GM10248 (cell line): ENCODE measurements around the gene TRIM47.

ENCODE experiments used
- CTCF ChIA-PET: fragments of 300-600 bp; sonication (Branson Sonifier 250); formaldehyde crosslinking; extraction: SDS; loops from one replicate; lab custom pipeline; 2021; ENCODE audit warnings: antibody characterized with exemption; lab: Yijun Ruan, JAX
- POLR2A ChIA-PET: fragments of 350-650 bp; sonication (Branson Sonifier 250); formaldehyde crosslinking; extraction: SDS; loops from one replicate; lab custom pipeline; 2020; ENCODE audit warnings: antibody characterized with exemption; lab: Yijun Ruan, JAX
- DNase-seq: peaks from one replicate; pipeline ENCODE4 v3.0.0; 2012; ENCODE audit errors: extremely low spot score
- TF ChIP-seq, protein P1 (sequence below): IDR thresholded peaks from 2 replicates; pipeline ENCODE4 v1.5.1; 2012; ENCODE audit warnings: mild to moderate bottlenecking, low read depth; ENCODE audit errors: extremely low read depth, missing control alignments, control extremely low read depth

TRIM47 gene

DNA sequence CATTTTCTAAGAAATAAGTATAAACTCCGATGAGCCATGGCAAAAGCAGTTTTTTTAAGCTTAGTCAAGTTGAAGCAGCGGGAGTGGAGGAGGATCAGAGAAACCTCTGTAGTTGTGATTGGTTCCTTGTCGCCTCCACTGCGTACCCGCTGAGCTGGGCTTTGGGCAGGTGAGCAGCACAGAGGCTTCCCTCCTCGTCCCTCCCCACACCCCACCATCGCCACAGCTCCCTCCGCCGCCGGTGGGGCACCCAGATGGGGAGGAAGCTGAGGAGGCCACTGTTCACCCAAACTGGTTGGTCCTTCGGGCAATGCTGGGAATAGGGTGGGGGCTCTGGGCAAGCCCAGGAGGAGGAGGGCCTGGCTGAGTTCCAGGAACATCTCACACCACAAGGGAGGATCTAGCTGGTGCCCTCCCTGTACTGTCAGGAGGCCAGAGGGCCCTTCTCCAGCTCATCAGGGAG lies 31.5 kb upstream of the TRIM47 start:
- ChIA-PET POLR2A (interaction anchor here (0.7 kb wide), 1 partner anchor 137 kb away, joined by 5 read pairs; no protein-coding TSS in a partner anchor), CTCF (interaction anchor here (0.6 to 12.4 kb wide), 7 partner anchors 10 to 97 kb away, joined by 3 to 239 read pairs (median 6); partner anchors contain the start of genes CDK3 and TRIM65)
- DNase-seq: no peak
- TF ChIP-seq, protein P1, sequence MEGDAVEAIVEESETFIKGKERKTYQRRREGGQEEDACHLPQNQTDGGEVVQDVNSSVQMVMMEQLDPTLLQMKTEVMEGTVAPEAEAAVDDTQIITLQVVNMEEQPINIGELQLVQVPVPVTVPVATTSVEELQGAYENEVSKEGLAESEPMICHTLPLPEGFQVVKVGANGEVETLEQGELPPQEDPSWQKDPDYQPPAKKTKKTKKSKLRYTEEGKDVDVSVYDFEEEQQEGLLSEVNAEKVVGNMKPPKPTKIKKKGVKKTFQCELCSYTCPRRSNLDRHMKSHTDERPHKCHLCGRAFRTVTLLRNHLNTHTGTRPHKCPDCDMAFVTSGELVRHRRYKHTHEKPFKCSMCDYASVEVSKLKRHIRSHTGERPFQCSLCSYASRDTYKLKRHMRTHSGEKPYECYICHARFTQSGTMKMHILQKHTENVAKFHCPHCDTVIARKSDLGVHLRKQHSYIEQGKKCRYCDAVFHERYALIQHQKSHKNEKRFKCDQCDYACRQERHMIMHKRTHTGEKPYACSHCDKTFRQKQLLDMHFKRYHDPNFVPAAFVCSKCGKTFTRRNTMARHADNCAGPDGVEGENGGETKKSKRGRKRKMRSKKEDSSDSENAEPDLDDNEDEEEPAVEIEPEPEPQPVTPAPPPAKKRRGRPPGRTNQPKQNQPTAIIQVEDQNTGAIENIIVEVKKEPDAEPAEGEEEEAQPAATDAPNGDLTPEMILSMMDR: no peak

DNA sequence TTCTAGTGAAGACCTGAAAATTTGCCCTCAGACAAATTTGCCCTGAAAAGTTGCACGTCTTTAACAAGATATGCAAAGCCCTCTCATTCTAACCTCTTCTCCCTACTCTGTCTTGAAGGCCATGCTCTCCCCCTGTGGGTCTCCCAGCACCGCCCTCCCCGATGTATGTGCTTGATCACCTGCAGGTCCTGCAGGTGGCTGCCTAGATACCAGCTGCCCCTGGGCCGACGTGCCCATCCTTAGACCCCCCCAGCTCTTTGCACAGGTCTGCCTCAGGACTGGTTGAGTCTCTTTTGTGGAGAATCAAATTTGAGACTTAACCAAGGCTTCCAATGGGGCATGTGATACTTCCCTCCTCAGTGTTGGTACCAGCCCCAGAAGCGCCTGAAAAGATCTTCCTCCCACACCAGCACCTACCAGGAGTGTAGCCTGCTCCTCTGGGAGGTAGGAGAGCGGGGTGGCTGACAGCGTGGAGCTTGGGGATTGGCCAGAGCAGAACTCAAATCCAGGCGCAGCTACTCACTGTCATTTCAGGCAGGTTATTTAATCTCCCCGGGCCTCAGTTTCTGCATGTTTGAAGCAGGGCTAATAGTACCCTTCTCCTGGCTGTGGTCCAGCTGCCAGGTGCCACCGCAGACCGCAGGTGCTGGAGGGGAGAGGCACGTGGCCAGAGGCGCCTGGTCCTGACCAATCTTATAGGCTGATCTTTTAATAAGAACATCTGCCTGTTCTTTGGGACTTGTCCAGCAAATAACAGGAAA lies 30.9 kb upstream of the TRIM47 start:
- POLR2A ChIA-PET: interaction anchor here (0.7 kb wide), 1 partner anchor 137 kb away, joined by 5 read pairs; no protein-coding TSS in a partner anchor
- CTCF ChIA-PET: interaction anchor here (0.6 to 12.4 kb wide), 7 partner anchors 10 to 97 kb away, joined by 3 to 239 read pairs (median 6); partner anchors contain the start of genes CDK3 and TRIM65

DNA sequence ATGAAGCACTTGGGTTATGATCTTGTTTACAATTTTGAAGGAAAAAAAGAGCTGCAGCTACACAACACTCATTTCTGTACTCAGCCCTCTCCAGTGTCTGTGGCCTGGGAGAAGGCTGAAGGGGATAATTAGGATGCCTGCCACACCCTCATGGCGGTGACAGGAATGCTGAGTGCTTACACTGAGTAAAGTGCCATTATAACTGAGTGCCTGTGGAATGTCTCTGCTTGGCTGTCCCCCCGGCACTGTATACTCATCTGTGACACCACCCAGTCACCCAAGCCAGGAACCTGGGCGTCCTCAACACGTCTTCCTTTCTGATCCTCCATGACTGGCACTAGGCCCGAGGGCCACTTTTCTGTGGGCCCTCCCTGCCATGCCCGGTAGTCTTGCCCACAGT lies 29.8 kb upstream of the TRIM47 start:
- DNase-seq: no peak
- ChIA-PET CTCF (interaction anchor here (4.2 to 12.4 kb wide), 2 partner anchors 20 to 98 kb away, joined by 28 to 239 read pairs; partner anchors contain the start of gene CDK3), POLR2A (no interaction called here)
- TF ChIP-seq, protein P1: no peak

More for the DNA sequence above, 30.9 kb upstream of the TRIM47 start:
- TF ChIP-seq, protein P1: no peak
- DNase-seq: no peak

DNA sequence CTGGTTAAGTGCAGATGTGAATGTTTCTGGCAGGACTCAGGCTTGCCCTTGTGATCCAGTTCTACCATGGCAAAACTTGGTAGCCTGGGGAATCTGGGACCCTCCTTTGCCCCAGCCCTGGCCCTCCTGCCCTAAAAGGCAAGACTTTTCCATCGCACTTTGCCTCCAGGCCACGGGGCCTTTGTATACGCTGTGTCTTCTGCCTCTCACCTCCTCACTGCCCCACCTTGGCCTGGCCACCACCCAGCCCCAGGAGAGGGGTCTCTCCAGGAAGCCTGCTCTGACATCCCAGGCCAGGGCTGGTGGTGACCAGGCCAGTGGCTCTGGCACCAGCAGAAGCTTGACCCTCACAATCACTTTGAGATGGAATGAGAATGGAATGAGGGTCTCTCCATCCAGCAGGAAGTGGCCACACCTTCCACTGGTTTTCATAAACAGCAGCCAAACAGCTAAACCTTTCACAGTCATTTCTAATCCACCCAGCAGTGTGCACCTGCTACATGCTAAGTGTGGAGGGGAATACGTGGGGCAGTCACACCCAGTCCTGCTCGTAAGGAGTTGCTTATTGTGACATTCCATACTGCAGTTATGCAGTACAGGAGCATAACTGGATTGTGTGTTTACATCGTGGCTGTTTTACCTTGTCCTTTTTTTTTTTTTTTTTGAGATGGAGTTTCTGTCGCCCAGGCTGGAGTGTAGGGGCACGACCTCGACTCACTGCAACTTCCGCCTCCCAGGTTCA lies 27.9 kb upstream of the TRIM47 start:
- ChIA-PET POLR2A (no interaction called here), CTCF (interaction anchor here (1.1 to 12.4 kb wide), 13 partner anchors 9 to 112 kb away, joined by 3 to 239 read pairs (median 5); partner anchors contain the start of genes CDK3, TRIM65 and WBP2)
- TF ChIP-seq, protein P1: no peak
- DNase-seq: no peak

DNA sequence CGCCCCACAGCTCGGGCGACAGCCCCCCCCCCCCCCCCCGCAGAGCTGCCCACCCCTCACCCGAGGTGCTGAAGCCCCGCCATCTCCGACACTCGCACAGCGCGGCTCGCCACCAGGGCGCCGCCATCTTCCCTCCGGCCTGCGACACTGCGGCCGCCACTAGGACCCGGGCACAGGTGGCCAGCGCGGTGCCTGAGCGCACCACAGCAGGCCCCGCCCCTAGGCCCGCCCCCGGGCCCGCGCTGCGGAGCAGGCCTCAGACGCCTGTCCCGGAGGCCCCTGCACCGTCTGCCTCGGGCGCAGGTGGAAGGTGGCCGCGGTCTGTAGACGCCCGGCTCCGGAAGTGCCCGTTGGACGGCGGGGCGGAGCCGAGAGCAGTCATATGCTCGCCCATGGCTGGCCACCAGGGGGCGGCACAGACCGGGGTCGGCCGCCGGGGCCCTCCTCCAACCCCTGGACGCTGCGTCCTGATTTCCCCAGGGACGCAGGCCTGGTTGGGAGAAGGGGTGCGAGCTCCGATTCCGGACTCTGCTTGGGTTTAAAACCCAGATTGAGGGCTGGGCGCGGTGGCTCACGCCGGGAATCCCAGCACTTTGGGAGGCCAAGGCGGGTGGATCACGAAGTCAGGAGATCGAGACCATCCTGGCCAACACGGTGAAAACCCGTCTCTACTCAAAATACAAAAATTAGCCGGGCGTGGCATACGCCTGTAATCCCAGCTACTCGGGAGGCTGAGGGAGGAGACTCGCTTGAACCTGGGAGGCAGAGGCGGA lies 26.6 kb upstream of the TRIM47 start, which contains the start of gene MRPL38:
Gene MRPL38, minus strand, starts transcription at position 136 of the 773 bp plus-strand sequence. Its CDS starts 9 bp downstream, at position 127.
- CTCF ChIA-PET: interaction anchor here (0.7 to 12.4 kb wide), 35 partner anchors 10 to 480 kb away, joined by 3 to 239 read pairs (median 3); partner anchors contain the start of genes ACOX1, CDK3, TEN1 and TRIM65
- TF ChIP-seq, protein P1: peak; percentile 87
- POLR2A ChIA-PET: no interaction called here
- peak; percentile 99 for DNase-seq
